Sigmoid colon (tissue), 4 donors: ENCODE results near the gene TOM1L2.

Source experiments
- POLR2A ChIP-seq, 2 donors: fragments of 450-650 bp; IDR thresholded peaks; one replicate each; pipeline ENCODE4 v1.6.1; 2016; ENCODE audit warnings: antibody characterized with exemption in 2 of 2, mild to moderate bottlenecking in 2 of 2, moderate library complexity in 2 of 2
- POLR2AphosphoS5 ChIP-seq, 4 donors: sonication (generic); formaldehyde crosslinking; IDR thresholded peaks; one replicate each; pipeline ENCODE4 v1.6.1; 2017; ENCODE audit warnings: antibody characterized with exemption in 4 of 4
- TF ChIP-seq, protein P1 (sequence below), 4 experiments: fragments of 450-650 bp in 3 of 4; fragments of 200-600 bp in 1 of 4; IDR thresholded peaks; one replicate each; pipeline ENCODE4 v1.5.1; 2016 to 2019; ENCODE audit warnings: antibody characterized with exemption in 4 of 4, mild to moderate bottlenecking in 3 of 4, moderate library complexity in 2 of 4

DNA sequence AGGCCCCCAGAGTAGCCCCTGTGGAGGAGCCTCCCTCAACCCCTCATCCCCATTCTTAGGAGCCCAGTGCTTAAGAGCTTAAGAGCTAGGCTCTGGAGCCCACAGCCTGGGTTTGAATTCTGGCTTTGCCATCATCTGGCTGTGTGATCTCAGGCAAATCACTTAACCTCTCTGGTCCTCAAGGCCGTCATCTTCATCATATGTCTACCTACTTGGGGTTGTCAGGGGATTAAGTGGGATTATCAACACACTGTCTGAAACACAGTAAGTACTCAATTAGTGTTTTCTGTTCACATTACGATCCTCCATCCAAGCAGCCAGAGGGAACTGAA is 140.2 kb downstream of the TOM1L2 start:
- TF ChIP-seq, protein P1, sequence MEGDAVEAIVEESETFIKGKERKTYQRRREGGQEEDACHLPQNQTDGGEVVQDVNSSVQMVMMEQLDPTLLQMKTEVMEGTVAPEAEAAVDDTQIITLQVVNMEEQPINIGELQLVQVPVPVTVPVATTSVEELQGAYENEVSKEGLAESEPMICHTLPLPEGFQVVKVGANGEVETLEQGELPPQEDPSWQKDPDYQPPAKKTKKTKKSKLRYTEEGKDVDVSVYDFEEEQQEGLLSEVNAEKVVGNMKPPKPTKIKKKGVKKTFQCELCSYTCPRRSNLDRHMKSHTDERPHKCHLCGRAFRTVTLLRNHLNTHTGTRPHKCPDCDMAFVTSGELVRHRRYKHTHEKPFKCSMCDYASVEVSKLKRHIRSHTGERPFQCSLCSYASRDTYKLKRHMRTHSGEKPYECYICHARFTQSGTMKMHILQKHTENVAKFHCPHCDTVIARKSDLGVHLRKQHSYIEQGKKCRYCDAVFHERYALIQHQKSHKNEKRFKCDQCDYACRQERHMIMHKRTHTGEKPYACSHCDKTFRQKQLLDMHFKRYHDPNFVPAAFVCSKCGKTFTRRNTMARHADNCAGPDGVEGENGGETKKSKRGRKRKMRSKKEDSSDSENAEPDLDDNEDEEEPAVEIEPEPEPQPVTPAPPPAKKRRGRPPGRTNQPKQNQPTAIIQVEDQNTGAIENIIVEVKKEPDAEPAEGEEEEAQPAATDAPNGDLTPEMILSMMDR (IDR thresholded peaks at IDR 0.05) = no peak
- no peak for TF ChIP-seq POLR2AphosphoS5 (IDR thresholded peaks at IDR 0.05)
- TF ChIP-seq POLR2A (IDR thresholded peaks at IDR 0.05) = no peak
